GM19324 (cell line): Measurements from ENCODE around the gene COL5A2.

Source experiments
- ATAC-seq: cut with Tn5 transposase; IDR thresholded peaks from one replicate; pipeline ENCODE4 v1.9.1; 2021; ENCODE audit warnings: mild to moderate bottlenecking, moderate library complexity; ENCODE audit not compliant: unreplicated experiment, low FRiP score

Gene COL5A2

GRCh38 chr2:189181706-189182105 lies 2.1 kb upstream of the COL5A2 start:
- ATAC-seq: no peak

GRCh38 chr2:189178726-189179569 lies 613 bp downstream of the COL5A2 start:
- no peak for ATAC-seq

DNA sequence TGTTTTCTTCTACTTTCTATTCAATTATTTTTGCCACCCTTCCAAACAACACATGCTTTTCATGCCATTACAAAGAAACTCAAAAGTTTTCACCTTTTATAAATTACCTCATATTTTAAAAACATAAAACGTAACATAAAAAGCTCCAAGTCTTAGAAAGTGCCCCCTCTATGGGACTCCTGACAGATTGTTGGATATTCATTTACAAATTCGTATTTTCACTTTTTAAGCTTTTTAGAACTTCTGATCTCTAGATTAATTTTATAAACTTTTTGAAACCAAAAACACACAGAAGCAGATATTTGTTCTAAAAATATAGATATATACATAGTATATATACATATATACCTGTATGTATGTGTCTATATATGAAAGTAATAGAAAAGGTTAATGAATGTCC lies 1.5 kb downstream of the COL5A2 start:
- ATAC-seq: no peak

DNA sequence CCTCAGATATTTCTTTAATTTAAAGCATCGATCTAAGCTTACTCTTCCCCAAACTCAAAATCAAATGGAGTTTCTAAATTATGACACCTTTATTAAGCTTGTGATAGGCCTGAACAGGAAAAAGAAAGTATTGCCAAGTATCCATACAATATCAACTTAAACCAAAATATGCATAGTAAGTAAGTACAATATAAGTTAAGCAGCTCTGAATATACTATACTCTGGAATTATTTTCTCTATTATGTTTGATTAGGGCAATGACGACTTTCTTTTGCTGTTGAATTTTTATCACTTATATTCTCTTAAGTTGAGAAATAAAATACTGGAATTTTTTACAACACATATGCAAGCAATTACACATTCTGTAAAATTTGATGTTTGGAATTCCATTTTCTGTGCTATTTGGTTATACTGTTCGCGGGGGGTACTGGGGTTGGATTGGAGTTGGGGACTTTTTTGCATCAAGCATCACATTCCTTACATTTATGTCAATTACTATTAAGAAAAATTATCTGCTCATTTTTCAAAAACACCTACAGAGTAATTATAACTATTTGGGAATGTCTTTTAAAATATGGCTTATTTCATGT lies 2.2 kb downstream of the COL5A2 start:
- no peak for ATAC-seq

DNA sequence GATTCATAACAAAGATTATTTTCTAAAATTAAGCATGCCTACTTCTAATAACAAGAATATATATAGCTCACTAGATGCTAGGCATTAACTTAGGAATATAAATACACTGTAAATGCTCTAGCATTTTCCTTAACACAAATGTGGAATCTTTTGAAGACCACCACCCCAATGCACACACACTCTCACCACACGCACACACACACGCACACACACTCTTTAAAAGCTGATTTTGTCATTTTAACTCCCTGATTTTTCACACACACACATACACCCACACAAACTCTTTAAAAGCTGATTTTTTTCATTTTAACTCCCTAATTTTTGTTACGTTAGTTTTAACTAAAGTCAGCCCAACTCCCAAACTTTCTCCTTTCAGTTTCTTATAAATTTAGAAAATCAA lies 3.0 kb downstream of the COL5A2 start:
- ATAC-seq: no peak

DNA sequence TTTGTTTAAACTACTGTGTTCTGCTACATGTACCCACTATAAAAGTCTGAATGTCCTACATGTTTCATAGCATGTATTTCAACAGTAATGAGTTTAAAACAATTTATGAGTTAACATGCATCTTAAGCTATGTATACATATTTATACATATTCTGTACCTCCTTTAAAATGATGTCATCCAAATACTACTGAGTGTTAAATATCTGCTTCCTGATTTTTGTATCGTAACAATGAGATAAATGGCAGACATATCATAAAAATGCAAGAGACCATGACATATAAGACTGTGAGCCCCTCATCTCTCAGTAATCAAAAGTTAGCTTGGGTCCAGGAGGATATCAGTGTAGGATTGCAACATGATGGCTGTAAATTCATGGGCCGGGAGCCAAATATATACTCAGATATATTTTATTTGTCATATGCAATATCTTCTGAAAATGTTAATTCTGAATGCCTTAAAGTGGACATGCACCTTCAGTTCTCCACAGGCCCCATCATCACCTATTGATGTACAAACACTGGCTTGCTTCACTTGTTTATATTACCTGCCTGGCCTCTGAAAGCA lies 3.6 kb downstream of the COL5A2 start:
- no peak for ATAC-seq

DNA sequence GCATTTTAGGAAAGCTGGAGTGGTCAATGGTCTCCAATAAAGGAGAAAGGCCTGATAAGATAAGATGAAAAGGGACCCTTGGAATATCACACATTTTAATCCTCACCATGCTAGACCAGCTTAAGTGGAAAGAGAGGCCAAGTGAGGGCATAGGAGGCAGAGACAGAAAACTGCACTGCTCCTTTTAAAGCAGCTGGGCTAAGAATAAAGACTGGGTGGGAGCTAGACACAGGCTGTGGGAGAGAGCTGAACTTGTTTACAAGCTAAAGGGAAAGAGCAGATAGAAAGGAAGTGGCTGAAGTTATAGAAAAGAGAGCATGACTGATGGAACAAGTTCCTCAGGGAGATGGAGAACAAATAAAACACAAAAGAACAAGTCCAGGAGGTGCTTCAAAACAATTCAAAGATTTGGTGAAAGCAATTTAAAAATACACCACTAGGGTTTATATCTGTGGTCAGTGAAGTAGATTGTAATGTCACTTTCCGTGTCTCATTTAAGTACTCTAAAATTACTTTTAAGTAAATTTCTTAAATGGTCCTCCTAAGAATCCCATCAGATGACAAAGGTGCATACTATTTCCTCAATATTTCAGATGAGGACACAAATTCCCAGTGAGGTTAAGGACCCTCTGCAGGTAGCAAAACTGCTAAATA lies 7.5 kb downstream of the COL5A2 start:
- ATAC-seq: no peak

DNA sequence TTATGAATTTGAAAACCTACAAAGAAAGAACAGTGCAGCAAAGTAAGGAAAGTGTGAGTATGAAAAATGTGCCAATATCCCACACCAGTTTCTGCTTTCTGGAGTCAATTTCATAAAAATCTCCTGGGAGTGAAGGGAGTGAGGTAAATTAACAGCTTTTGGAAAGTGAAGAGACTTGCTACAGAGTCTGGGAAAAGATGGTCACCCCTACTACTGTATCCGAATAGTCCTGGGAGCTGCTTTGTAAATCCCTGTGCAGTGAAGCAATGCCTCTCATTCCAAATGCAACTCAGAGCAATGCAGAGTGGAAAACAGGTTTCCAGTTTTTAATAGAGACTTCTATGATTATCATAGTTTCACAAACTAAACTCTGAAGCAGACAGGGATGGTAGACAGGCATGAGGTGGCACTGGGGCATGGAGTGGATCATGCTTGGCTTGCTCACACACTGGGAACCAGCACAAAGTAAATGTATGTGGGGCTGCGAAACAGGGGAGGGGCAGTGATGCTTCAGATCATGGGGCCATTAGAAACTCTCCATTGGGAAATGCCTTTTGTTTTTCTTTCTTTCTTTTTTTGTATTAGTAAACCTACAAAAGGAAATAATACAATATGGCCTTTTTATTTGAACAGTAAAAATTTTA lies 10.6 kb downstream of the COL5A2 start:
- ATAC-seq: no peak

GRCh38 chr2:189165656-189166380 lies 13.7 kb downstream of the COL5A2 start:
- no peak for ATAC-seq

DNA sequence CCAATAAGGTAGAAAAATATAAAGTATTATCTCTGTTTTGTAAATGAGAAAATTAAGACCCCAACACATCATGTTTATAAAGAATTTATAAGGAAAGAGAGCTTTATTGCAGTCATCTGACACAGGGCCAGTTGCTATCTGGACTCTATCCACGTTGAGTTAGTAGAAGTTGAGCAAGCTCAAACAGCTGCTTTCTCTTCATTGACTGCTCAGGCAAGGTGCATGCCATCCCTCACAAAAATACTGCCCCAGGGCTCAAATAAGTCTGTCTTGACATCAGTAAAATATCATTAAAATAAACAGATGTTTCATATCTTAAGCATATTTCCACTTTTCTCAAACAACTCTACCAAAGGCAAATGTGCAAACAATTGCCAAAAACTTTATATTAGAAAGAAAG lies 14.8 kb downstream of the COL5A2 start:
- ATAC-seq: no peak

GRCh38 chr2:189163889-189164288 lies 15.7 kb downstream of the COL5A2 start:
- no peak for ATAC-seq

GRCh38 chr2:189162566-189162965 lies 17.0 kb downstream of the COL5A2 start:
- no peak for ATAC-seq

GRCh38 chr2:189161894-189162293 lies 17.7 kb downstream of the COL5A2 start:
- ATAC-seq: no peak

GRCh38 chr2:189159717-189160116 lies 19.8 kb downstream of the COL5A2 start:
- no peak for ATAC-seq

DNA sequence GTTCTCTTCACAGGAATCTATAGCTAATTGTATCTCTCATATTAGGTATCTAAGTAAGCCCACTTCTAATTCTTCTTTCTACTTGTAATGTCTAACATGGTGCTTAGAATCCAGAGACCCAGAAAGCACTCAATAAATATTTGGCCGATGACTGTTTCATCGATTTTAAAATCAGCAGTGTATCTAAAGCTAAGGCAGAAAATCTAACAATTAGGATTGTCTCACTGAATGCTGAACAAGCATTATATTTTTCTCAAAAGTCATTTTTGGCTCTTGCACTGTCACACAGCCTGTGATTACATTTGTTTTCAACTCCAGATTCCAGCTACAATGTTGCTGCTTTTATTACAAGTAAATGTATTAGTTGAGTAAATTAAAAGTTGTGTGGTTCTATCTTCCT lies 20.3 kb downstream of the COL5A2 start:
- no peak for ATAC-seq

DNA sequence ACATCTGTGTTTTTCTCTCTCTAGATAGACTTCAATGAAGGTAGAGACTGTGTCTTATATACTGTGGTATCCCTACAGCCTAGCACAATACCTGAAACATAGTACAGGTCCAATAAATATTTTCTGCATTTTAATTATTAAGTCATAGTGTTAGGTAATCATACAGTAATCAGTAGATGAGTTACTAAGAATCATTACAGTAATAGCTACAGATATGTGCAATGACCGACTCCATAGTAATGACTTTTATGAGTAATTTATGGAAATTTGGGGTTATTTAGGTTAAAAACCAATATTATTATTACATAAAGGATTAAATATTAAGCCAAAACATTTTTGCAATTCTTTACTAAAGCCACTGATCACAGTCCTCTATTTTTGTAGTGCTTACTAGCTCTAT lies 21.6 kb downstream of the COL5A2 start:
- no peak for ATAC-seq

GRCh38 chr2:189157456-189157855 lies 22.1 kb downstream of the COL5A2 start:
- ATAC-seq: no peak

- no peak for ATAC-seq
Measured at GRCh38 chr2:189155795-189156194, 23.8 kb downstream of the COL5A2 start.

DNA sequence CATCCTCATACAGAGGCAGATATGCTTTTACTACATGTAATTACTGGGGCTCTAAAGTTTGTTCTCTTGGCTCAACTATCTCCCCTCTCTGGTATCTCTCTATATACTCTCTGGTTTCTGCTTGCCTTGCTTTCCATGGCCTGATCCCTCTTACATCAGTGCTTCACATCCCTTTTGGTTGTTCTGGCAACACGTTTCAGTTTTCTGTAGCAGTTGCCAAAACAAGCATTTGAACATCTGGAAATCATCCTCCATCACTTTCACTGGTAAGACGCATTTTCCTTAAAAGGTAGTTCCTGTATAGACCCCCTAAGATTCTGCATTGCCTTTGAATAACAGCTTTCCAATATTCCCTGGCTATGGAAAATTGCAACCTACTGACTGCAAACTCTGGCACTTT lies 25.9 kb downstream of the COL5A2 start:
- ATAC-seq: no peak

- no peak for ATAC-seq
Measured at GRCh38 chr2:189152483-189152882, 27.1 kb downstream of the COL5A2 start.
